ENCODE data around the gene FBXO27. TPM values are rescaled to one million over a fixed set of nuclear protein-coding genes. Genes with fewer than 3 reads are reported as not detected.

Gene FBXO27
- total and polyA plus RNA-seq, 2 experiments from 2014 or later, result 6.2 to 13.7 TPM

- Histone ChIP-seq H2AFZ (no peak overlapping the region), H3F3A (replicated peaks; ENCODE audit: low read depth) (no peaks in the 10 kb centered on the region), H3K27ac (ENCODE audit: low read depth) (no peak overlapping the region), H3K27me3 (ENCODE audit: insufficient read depth) (peaks cover 16% of the 10 kb centered on the region), H3K4me1 (ENCODE audit: insufficient read depth) (peaks cover 7% of the 10 kb centered on the region; the same call in 1 of the 2 replicates), H4K20me1 (replicated peaks; ENCODE audit: insufficient read depth) (no peaks in the 10 kb centered on the region), H3K36me3 (ENCODE audit: insufficient read depth) (no peaks in the 10 kb centered on the region), H3K4me3 (no peak overlapping the region), H3K9me2 (ENCODE audit: insufficient read depth) (no peaks in the 10 kb centered on the region), H3K4me2 (no peak overlapping the region), H3K79me2 (replicated peaks; ENCODE audit: insufficient read depth) (no peaks in the 10 kb centered on the region)
- no peaks in the 10 kb centered on the region for H3K36me3 Mint-ChIP-seq (ENCODE audit: low read depth)
- H3K9me3 Mint-ChIP-seq, result no peaks in the 10 kb centered on the region
- no peak overlapping the region for H3K27ac Mint-ChIP-seq
- H3K27me3 Mint-ChIP-seq (ENCODE audit: insufficient read depth, low read depth, poor library complexity), result peaks cover 19% of the 10 kb centered on the region
- H3K4me1 Mint-ChIP-seq, result peaks cover 12% of the 10 kb centered on the region; the same call in 2 of the 3 replicates
- no peak for ATAC-seq
- no peak overlapping the region for H3K4me3 Mint-ChIP-seq
- DNase-seq (ENCODE audit: low spot score), result no peak
- TF ChIP-seq ZNF462 (CRISPR knock-in tag; IDR thresholded peaks at IDR 0.05), result no peak
Observed at GRCh38 chr19:39078436-39079200, 46.3 kb upstream of the FBXO27 start.

- no peaks in the 10 kb centered on the region for H3K4me1 Mint-ChIP-seq
- no peak overlapping the region for H2AFZ ChIP-seq
- no peaks in the 10 kb centered on the region for H3K36me3 Mint-ChIP-seq (ENCODE audit: low read depth)
- H3K9me3 Mint-ChIP-seq, result no peaks in the 10 kb centered on the region
- no peaks in the 10 kb centered on the region for H4K20me1 ChIP-seq (replicated peaks; ENCODE audit: insufficient read depth)
- H3K36me3 ChIP-seq (ENCODE audit: insufficient read depth), result no peaks in the 10 kb centered on the region
- no peak overlapping the region for H3K27ac Mint-ChIP-seq
- no peak overlapping the region for H3K27ac ChIP-seq (ENCODE audit: low read depth)
- peaks cover 3% of the 10 kb centered on the region for H3K27me3 ChIP-seq (ENCODE audit: insufficient read depth)
- no peaks in the 10 kb centered on the region for H3F3A ChIP-seq (replicated peaks; ENCODE audit: low read depth)
- no peaks in the 10 kb centered on the region for H3K4me1 ChIP-seq (ENCODE audit: insufficient read depth)
- H3K9me2 ChIP-seq (ENCODE audit: insufficient read depth), result no peaks in the 10 kb centered on the region
- peaks cover 7% of the 10 kb centered on the region for H3K27me3 Mint-ChIP-seq (ENCODE audit: insufficient read depth, low read depth, poor library complexity)
- no peak for DNase-seq (ENCODE audit: low spot score)
- no peaks in the 10 kb centered on the region for H3K79me2 ChIP-seq (replicated peaks; ENCODE audit: insufficient read depth)
- ATAC-seq, result no peak
- no peak overlapping the region for H3K4me2 ChIP-seq
- H3K4me3 Mint-ChIP-seq, result no peak overlapping the region
- H3K4me3 ChIP-seq, result no peak overlapping the region
- TF ChIP-seq, protein P1, sequence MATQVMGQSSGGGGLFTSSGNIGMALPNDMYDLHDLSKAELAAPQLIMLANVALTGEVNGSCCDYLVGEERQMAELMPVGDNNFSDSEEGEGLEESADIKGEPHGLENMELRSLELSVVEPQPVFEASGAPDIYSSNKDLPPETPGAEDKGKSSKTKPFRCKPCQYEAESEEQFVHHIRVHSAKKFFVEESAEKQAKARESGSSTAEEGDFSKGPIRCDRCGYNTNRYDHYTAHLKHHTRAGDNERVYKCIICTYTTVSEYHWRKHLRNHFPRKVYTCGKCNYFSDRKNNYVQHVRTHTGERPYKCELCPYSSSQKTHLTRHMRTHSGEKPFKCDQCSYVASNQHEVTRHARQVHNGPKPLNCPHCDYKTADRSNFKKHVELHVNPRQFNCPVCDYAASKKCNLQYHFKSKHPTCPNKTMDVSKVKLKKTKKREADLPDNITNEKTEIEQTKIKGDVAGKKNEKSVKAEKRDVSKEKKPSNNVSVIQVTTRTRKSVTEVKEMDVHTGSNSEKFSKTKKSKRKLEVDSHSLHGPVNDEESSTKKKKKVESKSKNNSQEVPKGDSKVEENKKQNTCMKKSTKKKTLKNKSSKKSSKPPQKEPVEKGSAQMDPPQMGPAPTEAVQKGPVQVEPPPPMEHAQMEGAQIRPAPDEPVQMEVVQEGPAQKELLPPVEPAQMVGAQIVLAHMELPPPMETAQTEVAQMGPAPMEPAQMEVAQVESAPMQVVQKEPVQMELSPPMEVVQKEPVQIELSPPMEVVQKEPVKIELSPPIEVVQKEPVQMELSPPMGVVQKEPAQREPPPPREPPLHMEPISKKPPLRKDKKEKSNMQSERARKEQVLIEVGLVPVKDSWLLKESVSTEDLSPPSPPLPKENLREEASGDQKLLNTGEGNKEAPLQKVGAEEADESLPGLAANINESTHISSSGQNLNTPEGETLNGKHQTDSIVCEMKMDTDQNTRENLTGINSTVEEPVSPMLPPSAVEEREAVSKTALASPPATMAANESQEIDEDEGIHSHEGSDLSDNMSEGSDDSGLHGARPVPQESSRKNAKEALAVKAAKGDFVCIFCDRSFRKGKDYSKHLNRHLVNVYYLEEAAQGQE (IDR thresholded peaks at IDR 0.05; ENCODE audit: unreplicated experiment), result no peak
- TF ChIP-seq STAT1 (IDR thresholded peaks at IDR 0.05; ENCODE audit: unreplicated experiment) (no peak), EZH2 (IDR thresholded peaks at IDR 0.05; ENCODE audit: low read depth, unreplicated experiment) (no peak), CREB1 (CRISPR knock-in tag; IDR thresholded peaks at IDR 0.05; ENCODE audit: low read depth) (no peak), EZH2phosphoT487 (IDR thresholded peaks at IDR 0.05; ENCODE audit: unreplicated experiment) (no peak), ZNF114 (CRISPR knock-in tag; IDR thresholded peaks at IDR 0.05) (no peak), NANOG (IDR thresholded peaks at IDR 0.05; ENCODE audit: borderline replicate concordance) (no peak), ZNF331 (CRISPR knock-in tag; IDR thresholded peaks at IDR 0.05; ENCODE audit: low read depth) (no peak)
- TF ChIP-seq, protein P2, sequence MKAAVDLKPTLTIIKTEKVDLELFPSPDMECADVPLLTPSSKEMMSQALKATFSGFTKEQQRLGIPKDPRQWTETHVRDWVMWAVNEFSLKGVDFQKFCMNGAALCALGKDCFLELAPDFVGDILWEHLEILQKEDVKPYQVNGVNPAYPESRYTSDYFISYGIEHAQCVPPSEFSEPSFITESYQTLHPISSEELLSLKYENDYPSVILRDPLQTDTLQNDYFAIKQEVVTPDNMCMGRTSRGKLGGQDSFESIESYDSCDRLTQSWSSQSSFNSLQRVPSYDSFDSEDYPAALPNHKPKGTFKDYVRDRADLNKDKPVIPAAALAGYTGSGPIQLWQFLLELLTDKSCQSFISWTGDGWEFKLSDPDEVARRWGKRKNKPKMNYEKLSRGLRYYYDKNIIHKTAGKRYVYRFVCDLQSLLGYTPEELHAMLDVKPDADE (IDR thresholded peaks at IDR 0.05), result no peak
Observed at GRCh38 chr19:39077323-39077722, 45.0 kb upstream of the FBXO27 start.

Measured in GM23338 (cell line).